HepG2 (cell line): Measurements from ENCODE around the gene CAMSAP1. TPM values are rescaled to one million over a fixed set of nuclear protein-coding genes. Genes with fewer than 3 reads are reported as not detected.

Experiments
- ATAC-seq: fragments of 200-7000 bp; cut with Tn5 transposase; 3 replicates; pipeline ENCODE4 v1.9.1; 2020; ENCODE audit warnings: mild to moderate bottlenecking, moderate library complexity
- BruUV-seq: library from RNA; stranded (reverse); fragments of 400-500 nt; replicated peaks from 2 replicates; lab custom pipeline; 2021; lab: Mats Ljungman, UMichigan
- CTCF ChIA-PET: fragments of 300-600 bp; formaldehyde crosslinking; extraction: SDS; loops from one replicate; lab custom pipeline; 2021; ENCODE audit warnings: low total read pairs, inconsistent platforms, low intra/inter-chr PET ratio; lab: Yijun Ruan, JAX
- POLR2A ChIA-PET: fragments of 350-600 bp; sonication (Branson Sonifier 250); formaldehyde crosslinking; loops from one replicate; lab custom pipeline; 2020; ENCODE audit warnings: antibody characterized with exemption, inconsistent platforms; lab: Yijun Ruan, JAX
- DNase-seq: peaks from one replicate; pipeline ENCODE4 v3.0.0-alpha.2; 2015; ENCODE audit warnings: low spot score
- FAIRE-seq: peaks from 3 replicates; lab custom pipeline; 2011; peaks lifted over from hg19 to GRCh38; lab: Jason Lieb, UNC
- H2AFZ ChIP-seq: one replicate; pipeline ENCODE4 v1.6.1; 2011; ENCODE audit warnings: low read length, inconsistent platforms
- H3K27ac ChIP-seq: fragments of 300-600 bp; 3 replicates; pipeline ENCODE4 v1.8.0; 2011; ENCODE audit warnings: mixed run types, mild to moderate bottlenecking, mixed read lengths, low read length, inconsistent platforms; ENCODE audit not compliant: insufficient read depth; ENCODE audit errors: extremely low read length
- H3K27me3 ChIP-seq, 2 experiments: fragments of 200-600 bp in 1 of 2; 2 replicates in 1 of 2; 3 replicates in 1 of 2; pipeline versions ENCODE4 v1.6.0 to v1.8.0; 2011; ENCODE audit warnings: low read length in 2 of 2, mild to moderate bottlenecking in 2 of 2, moderate library complexity in 2 of 2, inconsistent platforms in 1 of 2; ENCODE audit not compliant: insufficient read depth in 2 of 2, control insufficient read depth in 1 of 2
- H3K36me3 ChIP-seq, 2 experiments: fragments of 200-600 bp in 1 of 2; replicated peaks in 1 of 2; 2 replicates in 1 of 2; 3 replicates in 1 of 2; pipeline versions ENCODE4 v1.5.1 to v1.8.0; 2011; ENCODE audit warnings: low read length in 2 of 2, inconsistent platforms in 1 of 2; ENCODE audit not compliant: insufficient read depth in 2 of 2, control insufficient read depth in 1 of 2
- H3K4me1 ChIP-seq: 2 replicates; pipeline ENCODE4 v1.5.1; 2012; ENCODE audit warnings: low read length, inconsistent platforms; ENCODE audit not compliant: insufficient read depth
- H3K4me2 ChIP-seq: 2 replicates; pipeline ENCODE4 v1.6.0; 2011; ENCODE audit warnings: low read depth, low read length, inconsistent platforms
- H3K4me3 ChIP-seq, 3 experiments: fragments of 200-600 bp in 1 of 3; sonication (generic), shearing (Covaris generic) in 1 of 3; replicated peaks in 1 of 3; 2 replicates each; pipeline ENCODE4 v1.5.1; 2011 to 2016; ENCODE audit warnings: low read length in 3 of 3, inconsistent platforms in 2 of 3, low read depth in 2 of 3, mild to moderate bottlenecking in 2 of 3, control low read depth in 1 of 3, mixed read lengths in 1 of 3; ENCODE audit not compliant: insufficient read depth in 1 of 3
- H3K79me2 ChIP-seq: one replicate; pipeline ENCODE4 v1.6.1; 2011; ENCODE audit warnings: low read length, inconsistent platforms; ENCODE audit not compliant: insufficient read depth
- H3K9ac ChIP-seq: 2 replicates; pipeline ENCODE4 v1.6.0; 2011; ENCODE audit warnings: mild to moderate bottlenecking, low read depth, low read length, inconsistent platforms; ENCODE audit not compliant: insufficient read depth
- H3K9me3 ChIP-seq: 2 replicates; pipeline ENCODE4 v1.5.1; 2012; ENCODE audit warnings: mild to moderate bottlenecking, low read length
- H4K20me1 ChIP-seq: 2 replicates; pipeline ENCODE4 v1.6.0; 2011; ENCODE audit warnings: inconsistent platforms, mild to moderate bottlenecking, low read length, moderate library complexity; ENCODE audit not compliant: insufficient read depth
- FOXC1 ChIP-seq: sonication (generic); formaldehyde crosslinking; IDR thresholded peaks from 2 replicates; pipeline ENCODE4 v1.8.0; 2022; ENCODE audit warnings: mild to moderate bottlenecking, missing genetic modification reagents, borderline replicate concordance
- FOXO4 ChIP-seq: sonication (generic); formaldehyde crosslinking; conservative IDR thresholded peaks from 2 replicates; pipeline ENCODE4 v1.8.1; 2023; ENCODE audit warnings: missing genetic modification reagents
- KDM5B ChIP-seq: sonication (generic); formaldehyde crosslinking; IDR thresholded peaks from 2 replicates; pipeline ENCODE4 v1.4.0; 2020; ENCODE audit warnings: missing genetic modification reagents, mild to moderate bottlenecking, borderline replicate concordance
- KIAA2018 ChIP-seq: sonication (generic); formaldehyde crosslinking; IDR thresholded peaks from 2 replicates; pipeline ENCODE4 v1.5.0; 2020; ENCODE audit warnings: mild to moderate bottlenecking, missing genetic modification reagents, borderline replicate concordance
- LCORL ChIP-seq, 2 experiments: fragments of 450-650 bp in 1 of 2; sonication (generic) in 1 of 2; formaldehyde crosslinking in 1 of 2; IDR thresholded peaks; 2 replicates each; pipeline versions ENCODE4 v1.5.0 to v1.6.1; 2017 to 2020; ENCODE audit warnings: antibody characterized with exemption in 1 of 2, missing genetic modification reagents in 1 of 2
- RBM22 ChIP-seq: fragments of 200-400 bp; formaldehyde crosslinking; optimal IDR thresholded peaks from 2 replicates; pipeline ENCODE3; 2017; ENCODE audit warnings: mild to moderate bottlenecking, low read length, moderate library complexity
- SALL1 ChIP-seq: sonication (generic); formaldehyde crosslinking; IDR thresholded peaks from 2 replicates; pipeline ENCODE4 v1.8.0; 2022; ENCODE audit warnings: mild to moderate bottlenecking, missing genetic modification reagents
- TEAD3 ChIP-seq: optimal IDR thresholded peaks from 2 replicates; pipeline ENCODE3; 2016; ENCODE audit warnings: borderline replicate concordance
- TFDP1 ChIP-seq: IDR thresholded peaks from 2 replicates; pipeline ENCODE4 v1.6.1; 2016; ENCODE audit warnings: missing compliant biosample characterization, missing genetic modification reagents, borderline replicate concordance
- ZMYM4 ChIP-seq: sonication (generic); formaldehyde crosslinking; IDR thresholded peaks from 2 replicates; pipeline ENCODE4 v1.8.1; 2023; ENCODE audit warnings: mild to moderate bottlenecking, missing genetic modification reagents
- ZNF740 ChIP-seq: sonication (generic); formaldehyde crosslinking; IDR thresholded peaks from 2 replicates; pipeline ENCODE4 v1.4.0; 2020; ENCODE audit warnings: missing genetic modification reagents
- WGBS: methylation state at CpG from one replicate; pipeline ENCODE4 v1.1.6; 2017; ENCODE audit warnings: low lambda C conversion rate; 5-methylcytosine and 5-hydroxymethylcytosine counted together
- in situ Hi-C: cut with HindIII; loops from 2 replicates; pipeline ENCODE4 v1.10.0; 2017; ENCODE audit warnings: low pct_unique_long_range_greater_than_20kb; ENCODE audit not compliant: extremely low pct_ligation_motif_present
- intact Hi-C: fragments of 100-400 bp; cut with micrococcal nuclease; formaldehyde crosslinking; loops from one replicate; pipeline ENCODE4 v1.10.0; 2022; ENCODE audit not compliant: unreplicated experiment
- polyA plus RNA-seq, 8 experiments: library from polyadenylated mRNA; depleted of rRNA in 3 of 8; stranded (reverse) in 7 of 8; unstranded in 1 of 8; fragments of >200 nt; fragmentation: Illumina TruSeq in 4 of 8; extraction: Trizol in 4 of 8; gene quantifications; 2 replicates each; pipeline versions ENCODE4 v1.2.1 to v1.2.3, GENCODE V29; 2011 to 2016; ENCODE audit warnings: low read depth in 4 of 8, missing spikeins in 1 of 8, mixed read lengths in 1 of 8; ENCODE audit not compliant: insufficient read depth in 1 of 8
- total RNA-seq, 5 experiments: library from RNA; depleted of rRNA; stranded (reverse); fragments of >200 nt; fragmentation: Illumina TruSeq; extraction: Trizol; gene quantifications; 2 replicates each; pipeline ENCODE4 v1.2.3, GENCODE V29; 2016; ENCODE audit warnings: low read depth in 1 of 5

Gene CAMSAP1
- total and polyA plus RNA-seq, 2 of the 13 experiments (the other 11 are each of a cell fraction or from before 2014, with no cell fraction given), result 3.8 to 12.4 TPM

DNA sequence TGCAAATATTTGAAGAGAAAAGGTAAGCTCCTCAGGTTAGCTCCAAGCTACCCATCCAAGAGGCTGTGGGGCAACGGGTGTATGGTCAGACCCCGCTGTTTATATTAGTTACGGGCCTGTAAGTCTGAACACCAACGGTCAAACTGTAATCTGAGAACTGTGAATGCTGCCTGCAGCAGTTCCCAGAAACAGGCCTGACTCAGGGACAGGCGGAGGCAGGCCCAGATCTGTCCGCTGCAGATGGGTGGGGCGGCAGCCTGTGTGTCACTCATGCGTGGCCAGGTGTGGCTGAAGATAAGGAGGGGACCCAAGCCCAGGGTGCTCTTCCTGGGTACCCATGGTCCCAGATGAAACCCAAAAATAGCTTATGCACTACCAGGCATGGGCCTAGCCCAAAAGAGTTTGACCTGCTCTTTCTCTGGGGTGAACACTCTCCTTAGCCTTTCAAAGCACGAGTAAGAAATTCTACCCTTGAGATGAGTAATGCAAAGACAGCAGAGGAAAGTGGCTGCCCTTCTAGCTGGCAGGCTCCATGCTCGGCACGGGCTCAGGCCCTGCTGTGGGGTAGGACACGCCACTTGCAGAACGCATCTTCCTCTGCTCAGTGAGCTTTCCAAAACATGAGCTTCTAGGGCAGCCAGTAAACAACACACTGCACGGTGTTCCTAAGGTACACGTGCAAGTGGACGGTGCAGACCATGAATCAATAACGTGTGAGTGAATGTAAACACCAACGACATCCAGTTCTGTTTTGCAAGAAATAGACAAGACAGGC is 44.7 kb upstream of the CAMSAP1 start:
- ChIA-PET POLR2A (no interaction called here), CTCF (no interaction called here)
- Histone ChIP-seq H3K9ac (no peak overlapping the region), H3K4me3 (no peak overlapping the region), H2AFZ (no peak overlapping the region), H3K4me2 (no peak overlapping the region), H3K9me3 (no peaks in the 10 kb centered on the region), H3K79me2 (peaks cover 7% of the 10 kb centered on the region), H4K20me1 (no peaks in the 10 kb centered on the region), H3K27ac (no peak overlapping the region), H3K36me3 (peaks cover 11 to 46% of the 10 kb centered on the region in 2 experiments), H3K4me1 (no peaks in the 10 kb centered on the region), H3K27me3 (no peaks in the 10 kb centered on the region)
- ATAC-seq (peak; percentile 78), FAIRE-seq (no peak), DNase-seq (no peak)
- BruUV-seq, result no TSS peak
- WGBS, result 67% methylated on average over 13 of the region's 18 CpGs
- in situ Hi-C loops (no loop called here), intact Hi-C loops (no loop called here)
- no peak for TF ChIP-seq FOXO4 (CRISPR knock-in tag)
- TF ChIP-seq ZMYM4 (CRISPR knock-in tag), result no peak
- TF ChIP-seq TEAD3 (CRISPR knock-in tag), result peak; percentile 19
- TF ChIP-seq TFDP1 (CRISPR knock-in tag), result no peak
- no peak for TF ChIP-seq ZNF740 (CRISPR knock-in tag)
- TF ChIP-seq RBM22, result no peak
- TF ChIP-seq SALL1 (CRISPR knock-in tag), result peak; percentile 35; the same call in 1 of the 2 replicates
- no peak for TF ChIP-seq KIAA2018 (CRISPR knock-in tag)
- no peak for TF ChIP-seq FOXC1
- no peak for TF ChIP-seq KDM5B
- no peak for TF ChIP-seq LCORL (IDR thresholded peaks at IDR 0.05)
- no peak for TF ChIP-seq LCORL (CRISPR knock-in tag; IDR thresholded peaks at IDR 0.05)
